ENCODE data around the gene EDEM1.
A peak's percentile ranks its signal among the peaks of the same experiment; 100 is the strongest.

The EDEM1 gene

GRCh38 chr3:5160321-5160720 lies 27.2 kb upstream of the EDEM1 start:
- no peak for TF ChIP-seq CTCF (conservative IDR thresholded peaks at IDR 0.05; ENCODE audit: low read depth, low read length)
- H3K4me3 ChIP-seq (ENCODE audit: low read depth, low read length), result no peak overlapping the region
- no peak for DNase-seq (ENCODE audit: low read depth)

GRCh38 chr3:5160940-5161858 lies 26.3 kb upstream of the EDEM1 start:
- no peak for TF ChIP-seq CTCF (conservative IDR thresholded peaks at IDR 0.05; ENCODE audit: low read depth, low read length)
- peak; percentile 19 for DNase-seq (ENCODE audit: low read depth)
- H3K4me3 ChIP-seq (ENCODE audit: low read depth, low read length), result no peak overlapping the region

GRCh38 chr3:5162102-5162501 lies 25.4 kb upstream of the EDEM1 start:
- DNase-seq (ENCODE audit: low read depth), result peak; percentile 92
- TF ChIP-seq CTCF (conservative IDR thresholded peaks at IDR 0.05; ENCODE audit: low read depth, low read length), result no peak

GRCh38 chr3:5165698-5166097 lies 21.8 kb upstream of the EDEM1 start:
- TF ChIP-seq CTCF (conservative IDR thresholded peaks at IDR 0.05; ENCODE audit: low read depth, low read length), result no peak
- DNase-seq (ENCODE audit: low read depth), result no peak
- H3K4me3 ChIP-seq (ENCODE audit: low read depth, low read length), result no peak overlapping the region

More at GRCh38 chr3:5162102-5162501, 25.4 kb upstream of the EDEM1 start:
- H3K4me3 ChIP-seq (ENCODE audit: low read depth, low read length), result no peak overlapping the region

GRCh38 chr3:5166846-5167245 lies 20.7 kb upstream of the EDEM1 start:
- DNase-seq (ENCODE audit: low read depth), result no peak
- no peak overlapping the region for H3K4me3 ChIP-seq (ENCODE audit: low read depth, low read length)
- no peak for TF ChIP-seq CTCF (conservative IDR thresholded peaks at IDR 0.05; ENCODE audit: low read depth, low read length)

- no peak for DNase-seq (ENCODE audit: low read depth)
- H3K4me3 ChIP-seq (ENCODE audit: low read depth, low read length), result no peak overlapping the region
- TF ChIP-seq CTCF (conservative IDR thresholded peaks at IDR 0.05; ENCODE audit: low read depth, low read length), result no peak
These were observed 19.4 kb upstream of the EDEM1 start for GRCh38 chr3:5168110-5168509.

- H3K4me3 ChIP-seq (ENCODE audit: low read depth, low read length), result no peak overlapping the region
- TF ChIP-seq CTCF (conservative IDR thresholded peaks at IDR 0.05; ENCODE audit: low read depth, low read length), result no peak
- DNase-seq (ENCODE audit: low read depth), result no peak
These were observed 17.7 kb upstream of the EDEM1 start for GRCh38 chr3:5169807-5170206.
